H9 (cell line): ENCODE results near the gene GPD2. TPM values are rescaled to one million over a fixed set of nuclear protein-coding genes. Genes with fewer than 3 reads are reported as not detected.

ENCODE experiments used
- DNase-seq: peaks from one replicate; pipeline ENCODE4 v3.0.0-alpha.2; 2017
- H2AFZ ChIP-seq: one replicate; pipeline ENCODE4 v1.6.1; 2013; ENCODE audit warnings: mild to moderate bottlenecking, low read length, control low read depth, moderate library complexity
- H2AK5ac ChIP-seq: 2 replicates; pipeline ENCODE4 v1.6.1; 2013; ENCODE audit warnings: low read length, control low read depth, mixed read lengths; ENCODE audit not compliant: insufficient read length
- H2BK120ac ChIP-seq: one replicate; pipeline ENCODE4 v1.6.1; 2013; ENCODE audit warnings: low read depth, mild to moderate bottlenecking, low read length, control low read depth, inconsistent platforms; ENCODE audit not compliant: poor library complexity, severe bottlenecking
- H2BK12ac ChIP-seq: 2 replicates; pipeline ENCODE4 v1.6.1; 2013; ENCODE audit warnings: low read length, control low read depth, mixed read lengths, low read depth; ENCODE audit not compliant: insufficient read length
- H2BK15ac ChIP-seq: 2 replicates; pipeline ENCODE4 v1.6.1; 2013; ENCODE audit warnings: low read depth, low read length, control low read depth
- H2BK20ac ChIP-seq: one replicate; pipeline ENCODE4 v1.6.1; 2013; ENCODE audit warnings: low read depth, mild to moderate bottlenecking, low read length, control low read depth, inconsistent platforms; ENCODE audit not compliant: poor library complexity, severe bottlenecking
- H2BK5ac ChIP-seq: 2 replicates; pipeline ENCODE4 v1.6.1; 2013; ENCODE audit warnings: low read length, control low read depth, mixed read lengths; ENCODE audit not compliant: insufficient read length
- H3K14ac ChIP-seq: 2 replicates; pipeline ENCODE4 v1.6.1; 2013; ENCODE audit warnings: low read length, control low read depth; ENCODE audit not compliant: insufficient read depth
- H3K18ac ChIP-seq: 2 replicates; pipeline ENCODE4 v1.6.1; 2013; ENCODE audit warnings: low read depth, mild to moderate bottlenecking, mixed read lengths, low read length, control low read depth; ENCODE audit not compliant: insufficient read length
- H3K23ac ChIP-seq: 2 replicates; pipeline ENCODE4 v1.6.1; 2013; ENCODE audit warnings: low read length, control low read depth, mixed read lengths, low read depth; ENCODE audit not compliant: insufficient read length
- H3K23me2 ChIP-seq: 2 replicates; pipeline ENCODE4 v1.6.1; 2013; ENCODE audit warnings: low read depth, mild to moderate bottlenecking, mixed read lengths, low read length, control low read depth; ENCODE audit not compliant: insufficient read length, poor library complexity, severe bottlenecking
- H3K27ac ChIP-seq: 2 replicates; pipeline ENCODE4 v1.5.1; 2013; ENCODE audit warnings: low read length, control low read depth, mixed read lengths, low read depth; ENCODE audit not compliant: insufficient read length
- H3K27me3 ChIP-seq: 2 replicates; pipeline ENCODE4 v1.6.1; 2013; ENCODE audit warnings: low read length, control low read depth, inconsistent platforms; ENCODE audit not compliant: insufficient read depth
- H3K4ac ChIP-seq: 2 replicates; pipeline ENCODE4 v1.6.1; 2013; ENCODE audit warnings: low read depth, mild to moderate bottlenecking, control low read depth, inconsistent platforms, low read length, moderate library complexity
- H3K4me1 ChIP-seq: 2 replicates; pipeline ENCODE4 v1.6.1; 2013; ENCODE audit warnings: low read length, control low read depth, inconsistent platforms; ENCODE audit not compliant: insufficient read depth
- H3K4me2 ChIP-seq: 2 replicates; pipeline ENCODE4 v1.6.1; 2013; ENCODE audit warnings: low read length, control low read depth, mixed read lengths; ENCODE audit not compliant: insufficient read length, insufficient read depth
- H3K56ac ChIP-seq: 2 replicates; pipeline ENCODE4 v1.6.1; 2013; ENCODE audit warnings: low read depth, mild to moderate bottlenecking, mixed read lengths, low read length, control low read depth; ENCODE audit not compliant: insufficient read length
- H3K79me1 ChIP-seq: 2 replicates; pipeline ENCODE4 v1.6.1; 2013; ENCODE audit warnings: low read depth, mild to moderate bottlenecking, moderate library complexity, low read length, control low read depth, inconsistent platforms; ENCODE audit not compliant: insufficient read depth, poor library complexity, severe bottlenecking
- H3K79me2 ChIP-seq: 2 replicates; pipeline ENCODE4 v1.6.1; 2013; ENCODE audit warnings: low read length, control low read depth, inconsistent platforms; ENCODE audit not compliant: insufficient read depth
- H3K9ac ChIP-seq: 2 replicates; pipeline ENCODE4 v1.6.1; 2013; ENCODE audit warnings: low read length, control low read depth, mixed read lengths; ENCODE audit not compliant: insufficient read length; ENCODE audit errors: extremely low read depth
- H3K9me3 ChIP-seq: one replicate; pipeline ENCODE4 v1.6.1; 2013; ENCODE audit warnings: low read depth, low read length, inconsistent platforms; ENCODE audit not compliant: control insufficient read depth
- H3T11ph ChIP-seq: one replicate; pipeline ENCODE4 v1.6.1; 2013; ENCODE audit warnings: mild to moderate bottlenecking, low read length, control low read depth, inconsistent platforms
- H4K20me1 ChIP-seq: one replicate; pipeline ENCODE4 v1.6.1; 2013; ENCODE audit not compliant: control insufficient read depth, insufficient read length, insufficient read depth
- H4K5ac ChIP-seq: 2 replicates; pipeline ENCODE4 v1.6.1; 2013; ENCODE audit warnings: low read depth, mild to moderate bottlenecking, mixed read lengths, low read length, control low read depth; ENCODE audit not compliant: insufficient read length
- H4K8ac ChIP-seq: replicated peaks from 2 replicates; pipeline ENCODE4 v1.6.1; 2013; ENCODE audit warnings: low read length, control low read depth, mixed read lengths, low read depth; ENCODE audit not compliant: insufficient read length
- H4K91ac ChIP-seq: 2 replicates; pipeline ENCODE4 v1.6.1; 2013; ENCODE audit warnings: low read depth, mild to moderate bottlenecking, moderate library complexity, mixed read lengths, low read length, control low read depth; ENCODE audit not compliant: insufficient read length
- H3K27ac Mint-ChIP-seq, 3 experiments: 2 replicates in 2 of 3; 3 replicates in 1 of 3; pipeline ENCODE4 v1.8.0; 2020 to 2021; ENCODE audit warnings: mixed read lengths in 3 of 3, mild to moderate bottlenecking in 1 of 3, moderate library complexity in 1 of 3
- H3K27me3 Mint-ChIP-seq: 2 replicates; pipeline ENCODE4 v1.8.0; 2021; ENCODE audit warnings: low read depth, mild to moderate bottlenecking, moderate library complexity, mixed read lengths
- H3K36me3 Mint-ChIP-seq, 3 experiments: 2 replicates in 2 of 3; 3 replicates in 1 of 3; pipeline ENCODE4 v1.8.0; 2020 to 2021; ENCODE audit warnings: low read depth in 3 of 3, mixed read lengths in 3 of 3; ENCODE audit not compliant: insufficient read depth in 1 of 3
- H3K4me1 Mint-ChIP-seq, 2 experiments: 2 replicates each; pipeline ENCODE4 v1.8.0; 2020; ENCODE audit warnings: mixed read lengths in 2 of 2
- H3K4me3 Mint-ChIP-seq, 2 experiments: 2 replicates in 1 of 2; 3 replicates in 1 of 2; pipeline ENCODE4 v1.8.0; 2020 to 2021; ENCODE audit warnings: mild to moderate bottlenecking in 2 of 2, mixed read lengths in 2 of 2, moderate library complexity in 1 of 2
- H3K9me3 Mint-ChIP-seq, 2 experiments: 2 replicates in 1 of 2; 3 replicates in 1 of 2; pipeline ENCODE4 v1.8.0; 2020; ENCODE audit warnings: mild to moderate bottlenecking in 2 of 2, mixed read lengths in 2 of 2, moderate library complexity in 1 of 2
- WGBS: extraction: QIAGEN DNeasy Blood & Tissue Kit; methylation state at CpG from one replicate; pipeline ENCODE4 v1.1.7; 2013; ENCODE audit warnings: missing lambda C conversion rate, low lambda C conversion rate, mixed read lengths; ENCODE audit not compliant: insufficient read length; ENCODE audit errors: extremely low coverage; 5-methylcytosine and 5-hydroxymethylcytosine counted together
- total RNA-seq: library from RNA; stranded (reverse); gene quantifications from 2 replicates; pipeline ENCODE4 v1.2.1, GENCODE V29; 2021
- TF ChIP-seq, protein P1 (sequence below): fragments of 200-600 bp; sonication (generic); conservative IDR thresholded peaks from 3 replicates; pipeline ENCODE4 v1.8.0; 2021; ENCODE audit warnings: antibody characterized with exemption, mild to moderate bottlenecking

The GPD2 gene
- total RNA-seq, 1 experiment from 2014 or later: 46.0 TPM

DNA sequence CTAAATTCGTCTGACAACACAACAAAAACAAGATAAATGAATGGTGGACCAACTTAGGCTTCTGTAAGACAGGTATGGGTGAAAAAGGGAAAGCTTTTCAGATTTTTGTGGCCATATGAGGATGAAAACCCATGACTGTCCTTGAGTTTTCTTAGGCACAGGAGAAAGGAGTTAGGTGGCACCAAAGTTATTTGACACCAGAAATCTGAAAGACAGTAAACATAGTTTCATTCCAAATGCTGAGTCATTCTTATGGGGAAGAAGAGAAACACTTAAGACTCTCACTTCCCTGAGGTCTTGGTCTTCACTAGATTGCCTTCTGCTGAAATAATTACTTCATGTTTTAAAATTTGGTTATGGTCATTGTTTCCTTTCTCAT, 5.2 kb upstream of the GPD2 start:
- Mint-ChIP-seq H3K36me3 (no peaks in the 10 kb centered on the region), H3K27ac (peak overlapping the region in 1 of 3 experiments; percentile 27; a peak in 2 of 7 replicates), H3K27me3 (no peaks in the 10 kb centered on the region), H3K9me3 (no peaks in the 10 kb centered on the region), H3K4me1 (peaks cover 27 to 32% of the 10 kb centered on the region in 2 experiments), H3K4me3 (no peak overlapping the region)
- Histone ChIP-seq H3K4me2 (no peak overlapping the region), H3K23ac (no peak overlapping the region), H3K4me1 (peaks cover 2% of the 10 kb centered on the region; the same call in 1 of the 2 replicates), H3T11ph (no peak overlapping the region), H3K23me2 (no peaks in the 10 kb centered on the region), H4K5ac (no peak overlapping the region), H2BK12ac (no peak overlapping the region), H2AK5ac (no peak overlapping the region), H4K91ac (no peak overlapping the region), H3K56ac (no peak overlapping the region), H3K27ac (no peak overlapping the region), H3K79me1 (no peaks in the 10 kb centered on the region), H4K8ac (no peak overlapping the region), H2BK5ac (no peak overlapping the region), H2BK20ac (no peak overlapping the region), H3K4ac (no peak overlapping the region), H3K9me3 (no peaks in the 10 kb centered on the region), H3K9ac (no peak overlapping the region), H2BK120ac (no peak overlapping the region), H2BK15ac (no peak overlapping the region), H3K14ac (no peak overlapping the region), H4K20me1 (no peaks in the 10 kb centered on the region), H3K18ac (no peak overlapping the region), H2AFZ (peak overlapping the region; percentile 53), H3K79me2 (no peaks in the 10 kb centered on the region), H3K27me3 (no peaks in the 10 kb centered on the region)
- WGBS: no CpG with 5 or more reads among the region's 1 CpG
- TF ChIP-seq, protein P1, sequence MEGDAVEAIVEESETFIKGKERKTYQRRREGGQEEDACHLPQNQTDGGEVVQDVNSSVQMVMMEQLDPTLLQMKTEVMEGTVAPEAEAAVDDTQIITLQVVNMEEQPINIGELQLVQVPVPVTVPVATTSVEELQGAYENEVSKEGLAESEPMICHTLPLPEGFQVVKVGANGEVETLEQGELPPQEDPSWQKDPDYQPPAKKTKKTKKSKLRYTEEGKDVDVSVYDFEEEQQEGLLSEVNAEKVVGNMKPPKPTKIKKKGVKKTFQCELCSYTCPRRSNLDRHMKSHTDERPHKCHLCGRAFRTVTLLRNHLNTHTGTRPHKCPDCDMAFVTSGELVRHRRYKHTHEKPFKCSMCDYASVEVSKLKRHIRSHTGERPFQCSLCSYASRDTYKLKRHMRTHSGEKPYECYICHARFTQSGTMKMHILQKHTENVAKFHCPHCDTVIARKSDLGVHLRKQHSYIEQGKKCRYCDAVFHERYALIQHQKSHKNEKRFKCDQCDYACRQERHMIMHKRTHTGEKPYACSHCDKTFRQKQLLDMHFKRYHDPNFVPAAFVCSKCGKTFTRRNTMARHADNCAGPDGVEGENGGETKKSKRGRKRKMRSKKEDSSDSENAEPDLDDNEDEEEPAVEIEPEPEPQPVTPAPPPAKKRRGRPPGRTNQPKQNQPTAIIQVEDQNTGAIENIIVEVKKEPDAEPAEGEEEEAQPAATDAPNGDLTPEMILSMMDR: no peak
- DNase-seq: no peak
